Measurements from ENCODE around the gene GNAQ.
"Not testable (repeated sequence)": the region's sequence is repeated elsewhere in the genome, so short reads cannot be mapped to it uniquely, and the experiment has no call there.

The GNAQ gene

GRCh38 chr9:77865385-77866047, 166.1 kb downstream of the GNAQ start:
- Histone ChIP-seq H3K36me3 (replicated peaks) (no peaks in the 10 kb centered on the region), H3K4me1 (no peaks in the 10 kb centered on the region), H3K4me3 (no peak overlapping the region), H3K9me3 (peaks cover 2% of the 10 kb centered on the region; the same call in 1 of the 2 replicates), H3K27me3 (ENCODE audit: low read depth) (no peaks in the 10 kb centered on the region; the same call in 1 of the 2 replicates)
- no peak for DNase-seq (ENCODE audit: low spot score in 2 of 2)
- in situ Hi-C loops (cut with MboI; ENCODE audit: low sequenced_read_pairs): no loop called here

- H3K27me3 ChIP-seq (ENCODE audit: low read depth): no peaks in the 10 kb centered on the region; the same call in 1 of the 2 replicates
- DNase-seq (ENCODE audit: low spot score in 2 of 2): no peak
- peaks cover 2% of the 10 kb centered on the region; the same call in 1 of the 2 replicates for H3K9me3 ChIP-seq
- H3K36me3 ChIP-seq (replicated peaks): no peaks in the 10 kb centered on the region
- H3K4me3 ChIP-seq: no peak overlapping the region
- in situ Hi-C loops (cut with MboI; ENCODE audit: low sequenced_read_pairs): no loop called here
- H3K4me1 ChIP-seq: no peaks in the 10 kb centered on the region
Observed at GRCh38 chr9:77864211-77864889, 167.3 kb downstream of the GNAQ start.

GRCh38 chr9:77863638-77864037, 168.0 kb downstream of the GNAQ start:
- H3K36me3 ChIP-seq (replicated peaks); in situ Hi-C loops (cut with MboI; ENCODE audit: low sequenced_read_pairs): not testable (repeated sequence)

GRCh38 chr9:77860953-77861352, 170.7 kb downstream of the GNAQ start:
- H3K27me3 ChIP-seq (ENCODE audit: low read depth); DNase-seq (ENCODE audit: low spot score in 2 of 2); H3K36me3 ChIP-seq (replicated peaks); in situ Hi-C loops (cut with MboI; ENCODE audit: low sequenced_read_pairs); H3K4me1 ChIP-seq; H3K4me3 ChIP-seq; H3K9me3 ChIP-seq: not testable (repeated sequence)

More at GRCh38 chr9:77863638-77864037, 168.0 kb downstream of the GNAQ start:
- H3K27me3 ChIP-seq (ENCODE audit: low read depth); H3K4me3 ChIP-seq; DNase-seq (ENCODE audit: low spot score in 2 of 2); H3K9me3 ChIP-seq; H3K4me1 ChIP-seq: not testable (repeated sequence)

GRCh38 chr9:77857513-77858259, 173.9 kb downstream of the GNAQ start:
- DNase-seq (ENCODE audit: low spot score in 2 of 2): no peak
- H3K36me3 ChIP-seq (replicated peaks): no peaks in the 10 kb centered on the region
- in situ Hi-C loops (cut with MboI; ENCODE audit: low sequenced_read_pairs): no loop called here
- no peaks in the 10 kb centered on the region for H3K4me1 ChIP-seq
- no peaks in the 10 kb centered on the region for H3K27me3 ChIP-seq (ENCODE audit: low read depth)
- H3K4me3 ChIP-seq: no peak overlapping the region
- H3K9me3 ChIP-seq: no peaks in the 10 kb centered on the region; the same call in 1 of the 2 replicates

- Histone ChIP-seq H3K27me3 (ENCODE audit: low read depth) (no peaks in the 10 kb centered on the region), H3K9me3 (no peaks in the 10 kb centered on the region), H3K36me3 (replicated peaks) (no peaks in the 10 kb centered on the region), H3K4me1 (no peaks in the 10 kb centered on the region), H3K4me3 (no peak overlapping the region)
- in situ Hi-C loops (cut with MboI; ENCODE audit: low sequenced_read_pairs): no loop called here
- no peak for DNase-seq (ENCODE audit: low spot score in 2 of 2)
Observed at GRCh38 chr9:77856615-77857014, 175.0 kb downstream of the GNAQ start.

- H3K4me3 ChIP-seq: no peak overlapping the region
- in situ Hi-C loops (cut with MboI; ENCODE audit: low sequenced_read_pairs): no loop called here
- H3K4me1 ChIP-seq: no peaks in the 10 kb centered on the region
- H3K36me3 ChIP-seq (replicated peaks): no peaks in the 10 kb centered on the region
- no peaks in the 10 kb centered on the region for H3K9me3 ChIP-seq
- H3K27me3 ChIP-seq (ENCODE audit: low read depth): no peaks in the 10 kb centered on the region
- DNase-seq (ENCODE audit: low spot score in 2 of 2): no peak
Observed at GRCh38 chr9:77854916-77855311, 176.7 kb downstream of the GNAQ start.

- in situ Hi-C loops (cut with MboI; ENCODE audit: low sequenced_read_pairs): no loop called here
- no peak overlapping the region for H3K4me3 ChIP-seq
Observed at GRCh38 chr9:77854258-77854915, 177.2 kb downstream of the GNAQ start.

GRCh38 chr9:77853716-77854115, 177.9 kb downstream of the GNAQ start:
- no peak for DNase-seq (ENCODE audit: low spot score in 2 of 2)
- Histone ChIP-seq H3K9me3 (no peaks in the 10 kb centered on the region), H3K4me1 (no peaks in the 10 kb centered on the region), H3K27me3 (ENCODE audit: low read depth) (no peaks in the 10 kb centered on the region), H3K36me3 (replicated peaks) (no peaks in the 10 kb centered on the region), H3K4me3 (no peak overlapping the region)
- in situ Hi-C loops (cut with MboI; ENCODE audit: low sequenced_read_pairs): no loop called here

More at GRCh38 chr9:77854258-77854915, 177.2 kb downstream of the GNAQ start:
- Histone ChIP-seq H3K4me1 (no peaks in the 10 kb centered on the region), H3K9me3 (no peaks in the 10 kb centered on the region), H3K36me3 (replicated peaks) (no peaks in the 10 kb centered on the region), H3K27me3 (ENCODE audit: low read depth) (no peaks in the 10 kb centered on the region)
- DNase-seq (ENCODE audit: low spot score in 2 of 2): no peak

GRCh38 chr9:77851882-77852595, 179.6 kb downstream of the GNAQ start:
- H3K4me3 ChIP-seq: no peak overlapping the region
- no peaks in the 10 kb centered on the region for H3K36me3 ChIP-seq (replicated peaks)
- no peaks in the 10 kb centered on the region for H3K4me1 ChIP-seq
- in situ Hi-C loops (cut with MboI; ENCODE audit: low sequenced_read_pairs): no loop called here
- no peak for DNase-seq (ENCODE audit: low spot score in 2 of 2)
- no peaks in the 10 kb centered on the region for H3K27me3 ChIP-seq (ENCODE audit: low read depth)
- H3K9me3 ChIP-seq: no peaks in the 10 kb centered on the region

- no peak for DNase-seq (ENCODE audit: low spot score in 2 of 2)
- H3K4me1 ChIP-seq: no peaks in the 10 kb centered on the region
- H3K27me3 ChIP-seq (ENCODE audit: low read depth): no peaks in the 10 kb centered on the region
- H3K9me3 ChIP-seq: no peaks in the 10 kb centered on the region
- H3K4me3 ChIP-seq: no peak overlapping the region
- in situ Hi-C loops (cut with MboI; ENCODE audit: low sequenced_read_pairs): no loop called here
- no peaks in the 10 kb centered on the region for H3K36me3 ChIP-seq (replicated peaks)
Observed at GRCh38 chr9:77848897-77849296, 182.7 kb downstream of the GNAQ start.

GRCh38 chr9:77848404-77848803, 183.2 kb downstream of the GNAQ start:
- Histone ChIP-seq H3K36me3 (replicated peaks) (no peaks in the 10 kb centered on the region), H3K27me3 (ENCODE audit: low read depth) (no peaks in the 10 kb centered on the region), H3K4me3 (no peak overlapping the region), H3K9me3 (no peaks in the 10 kb centered on the region), H3K4me1 (no peaks in the 10 kb centered on the region)
- in situ Hi-C loops (cut with MboI; ENCODE audit: low sequenced_read_pairs): no loop called here
- DNase-seq (ENCODE audit: low spot score in 2 of 2): no peak

GRCh38 chr9:77847626-77848025, 184.0 kb downstream of the GNAQ start:
- no peak for DNase-seq (ENCODE audit: low spot score in 2 of 2)
- in situ Hi-C loops (cut with MboI; ENCODE audit: low sequenced_read_pairs): no loop called here
- Histone ChIP-seq H3K36me3 (replicated peaks) (no peaks in the 10 kb centered on the region), H3K4me1 (no peaks in the 10 kb centered on the region), H3K4me3 (no peak overlapping the region), H3K9me3 (no peaks in the 10 kb centered on the region), H3K27me3 (ENCODE audit: low read depth) (no peaks in the 10 kb centered on the region)

Data from HAP-1 (cell line).